PC-9 (cell line): Measurements from ENCODE around the gene NUP88. TPM values are rescaled to one million over a fixed set of nuclear protein-coding genes. Genes with fewer than 3 reads are reported as not detected.

Source experiments
- BruUV-seq: library from RNA; stranded (reverse); fragments of 400-500 nt; replicated peaks from 2 replicates; lab custom pipeline; 2021; lab: Mats Ljungman, UMichigan
- CTCF ChIA-PET: fragments of 300-600 bp; sonication (Branson Sonifier 250); formaldehyde crosslinking; loops from one replicate; lab custom pipeline; 2022; ENCODE audit warnings: antibody characterized with exemption; lab: Charles Lee
- POLR2A ChIA-PET: fragments of 300-600 bp; sonication (Branson Sonifier 250); formaldehyde crosslinking; loops from one replicate; lab custom pipeline; 2022; ENCODE audit warnings: antibody characterized with exemption; ENCODE audit not compliant: unreplicated experiment; lab: Charles Lee
- DNase-seq, 2 experiments: peaks; one replicate each; pipeline versions ENCODE4 v3.0.0 to v3.0.0-alpha.2; 2015 to 2022; ENCODE audit warnings: mixed read lengths in 1 of 2
- H2AFZ ChIP-seq: fragments of 200-600 bp; sonication (generic); 2 replicates; pipeline ENCODE4 v1.8.1; 2017; ENCODE audit warnings: antibody characterized with exemption
- H3F3A ChIP-seq: fragments of 200-600 bp; sonication (generic); 2 replicates; pipeline ENCODE4 v1.8.1; 2017; ENCODE audit warnings: antibody characterized with exemption, mild to moderate bottlenecking, low read depth; ENCODE audit not compliant: insufficient read depth
- H3K27ac ChIP-seq: fragments of 200-600 bp; sonication (generic); 2 replicates; pipeline ENCODE4 v1.6.1; 2016; ENCODE audit warnings: mixed run types
- H3K27me3 ChIP-seq: fragments of 200-600 bp; sonication (generic); 2 replicates; pipeline ENCODE4 v1.6.1; 2016; ENCODE audit warnings: low read depth, mixed run types; ENCODE audit not compliant: insufficient read depth
- H3K36me3 ChIP-seq: fragments of 200-600 bp; sonication (generic); 2 replicates; pipeline ENCODE4 v1.6.1; 2016; ENCODE audit warnings: low read depth, mixed run types
- H3K4me1 ChIP-seq: fragments of 200-600 bp; sonication (generic); replicated peaks from 2 replicates; pipeline ENCODE4 v1.6.1; 2016; ENCODE audit warnings: mixed run types; ENCODE audit not compliant: insufficient read depth
- H3K4me2 ChIP-seq: fragments of 200-600 bp; sonication (generic); 2 replicates; pipeline ENCODE4 v1.6.1; 2017; ENCODE audit warnings: mixed run types
- H3K4me3 ChIP-seq: fragments of 200-600 bp; sonication (generic); 2 replicates; pipeline ENCODE4 v1.6.1; 2016; ENCODE audit warnings: mixed run types
- H3K79me2 ChIP-seq: fragments of 200-600 bp; sonication (generic); 2 replicates; pipeline ENCODE4 v1.6.1; 2017; ENCODE audit warnings: low read depth, mixed run types
- H3K9me2 ChIP-seq: fragments of 200-600 bp; sonication (generic); 2 replicates; pipeline ENCODE4 v1.8.1; 2017; ENCODE audit warnings: mild to moderate bottlenecking; ENCODE audit not compliant: insufficient read depth
- H3K9me3 ChIP-seq: fragments of 200-600 bp; sonication (generic); 2 replicates; pipeline ENCODE4 v1.8.1; 2016; ENCODE audit warnings: low read depth; ENCODE audit not compliant: insufficient read depth
- H4K20me1 ChIP-seq: fragments of 200-600 bp; sonication (generic); 2 replicates; pipeline ENCODE4 v1.8.1; 2017; ENCODE audit not compliant: insufficient read depth
- EZH2 ChIP-seq: fragments of 200-600 bp; sonication (generic); IDR thresholded peaks from 2 replicates; pipeline ENCODE4 v1.8.0; 2017; ENCODE audit warnings: antibody characterized with exemption, low read depth
- intact Hi-C: fragments of 100-400 bp; cut with micrococcal nuclease; formaldehyde crosslinking; loops from one replicate; pipeline ENCODE4 v1.10.0; 2022; ENCODE audit not compliant: unreplicated experiment
- total RNA-seq: library from RNA; stranded (reverse); gene quantifications from 2 replicates; pipeline ENCODE4 v1.2.3, GENCODE V29; 2021
- TF ChIP-seq, protein P1 (sequence below): fragments of 200-600 bp; sonication (generic); conservative IDR thresholded peaks from 2 replicates; pipeline ENCODE4 v1.6.1; 2017; ENCODE audit warnings: mixed run types, antibody characterized with exemption, mild to moderate bottlenecking, moderate library complexity

The NUP88 gene
- total RNA-seq, 1 experiment from 2014 or later: 93.1 TPM

DNA sequence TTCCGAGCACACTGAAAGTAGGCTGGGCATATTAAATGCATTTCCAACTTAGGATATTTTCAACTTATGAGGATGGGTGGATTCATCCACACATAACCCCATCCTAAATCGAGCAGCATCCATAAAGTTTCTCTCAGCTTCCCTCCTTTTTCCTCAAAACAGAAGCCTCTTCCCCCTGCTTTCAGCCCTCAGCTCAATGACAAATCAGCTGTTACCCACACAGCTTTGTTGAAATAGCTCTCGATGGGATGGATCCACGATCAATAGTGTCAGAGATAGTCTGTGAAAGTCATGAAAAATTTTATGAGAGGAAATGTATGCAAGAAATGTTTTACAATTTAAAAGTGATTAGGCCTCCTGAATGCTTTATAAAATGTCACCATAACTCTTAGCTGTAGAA is 46.8 kb upstream of the NUP88 start:
- ChIA-PET CTCF (no interaction called here), POLR2A (no interaction called here)

DNA sequence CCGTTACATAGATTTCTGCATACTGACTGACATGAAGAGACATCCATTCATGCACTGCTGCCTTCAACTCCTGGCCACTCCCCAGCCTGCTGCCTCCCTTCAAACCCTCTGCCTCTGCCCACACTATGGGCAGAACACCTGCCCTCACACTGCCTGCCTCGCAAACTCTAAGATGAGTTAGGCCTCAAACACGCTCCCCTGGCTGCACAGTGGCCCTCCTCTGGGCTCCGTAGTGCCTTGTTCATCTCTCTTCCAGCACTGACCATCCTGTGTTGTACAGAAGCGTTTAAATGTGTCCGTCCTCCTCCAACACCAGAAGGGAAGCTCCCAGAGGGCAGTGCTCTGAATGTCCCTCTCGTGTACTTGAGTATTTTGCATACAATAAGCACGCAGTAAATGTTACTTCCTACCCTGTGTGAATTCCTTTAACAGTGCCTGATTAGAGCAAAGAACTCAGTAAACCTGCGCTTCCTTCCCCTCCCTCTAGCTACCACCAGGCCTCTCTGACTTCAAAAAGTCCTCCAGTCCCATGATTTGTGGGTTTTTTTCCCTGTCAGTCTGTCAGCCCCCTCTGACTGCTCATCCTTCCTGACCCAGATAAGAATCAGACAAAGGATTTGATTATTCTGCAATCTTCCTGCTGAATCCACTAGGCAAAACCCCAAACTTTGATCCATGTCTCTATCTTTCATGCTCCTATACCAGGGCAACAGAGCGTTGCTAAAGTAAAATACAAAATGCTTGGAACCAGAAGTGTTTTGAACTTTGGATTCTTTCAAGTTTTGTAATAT is 45.5 kb upstream of the NUP88 start:
- no peak for TF ChIP-seq EZH2
- TF ChIP-seq, protein P1, sequence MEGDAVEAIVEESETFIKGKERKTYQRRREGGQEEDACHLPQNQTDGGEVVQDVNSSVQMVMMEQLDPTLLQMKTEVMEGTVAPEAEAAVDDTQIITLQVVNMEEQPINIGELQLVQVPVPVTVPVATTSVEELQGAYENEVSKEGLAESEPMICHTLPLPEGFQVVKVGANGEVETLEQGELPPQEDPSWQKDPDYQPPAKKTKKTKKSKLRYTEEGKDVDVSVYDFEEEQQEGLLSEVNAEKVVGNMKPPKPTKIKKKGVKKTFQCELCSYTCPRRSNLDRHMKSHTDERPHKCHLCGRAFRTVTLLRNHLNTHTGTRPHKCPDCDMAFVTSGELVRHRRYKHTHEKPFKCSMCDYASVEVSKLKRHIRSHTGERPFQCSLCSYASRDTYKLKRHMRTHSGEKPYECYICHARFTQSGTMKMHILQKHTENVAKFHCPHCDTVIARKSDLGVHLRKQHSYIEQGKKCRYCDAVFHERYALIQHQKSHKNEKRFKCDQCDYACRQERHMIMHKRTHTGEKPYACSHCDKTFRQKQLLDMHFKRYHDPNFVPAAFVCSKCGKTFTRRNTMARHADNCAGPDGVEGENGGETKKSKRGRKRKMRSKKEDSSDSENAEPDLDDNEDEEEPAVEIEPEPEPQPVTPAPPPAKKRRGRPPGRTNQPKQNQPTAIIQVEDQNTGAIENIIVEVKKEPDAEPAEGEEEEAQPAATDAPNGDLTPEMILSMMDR: no peak
- no peak overlapping the region for H3K4me3 ChIP-seq
- peaks cover 67% of the 10 kb centered on the region for H3K79me2 ChIP-seq
- H3K4me2 ChIP-seq: no peak overlapping the region
- peaks cover 4% of the 10 kb centered on the region; the same call in 1 of the 2 replicates for H3F3A ChIP-seq
- peaks cover 43% of the 10 kb centered on the region; the same call in 1 of the 2 replicates for H4K20me1 ChIP-seq
- H3K36me3 ChIP-seq: peaks cover 11% of the 10 kb centered on the region; the same call in 1 of the 2 replicates
- no peak for DNase-seq
- peaks cover 18% of the 10 kb centered on the region for H3K4me1 ChIP-seq
- BruUV-seq: no TSS peak
- ChIA-PET POLR2A (no interaction called here), CTCF (no interaction called here)
- H3K27ac ChIP-seq: no peak overlapping the region
- H2AFZ ChIP-seq: no peak overlapping the region
- no peaks in the 10 kb centered on the region for H3K9me3 ChIP-seq
- no peaks in the 10 kb centered on the region for H3K27me3 ChIP-seq
- intact Hi-C loops: loop anchor here (5.0 kb wide), 1 partner anchor 43 kb away; the partner anchor contains the start of gene RPAIN
- H3K9me2 ChIP-seq: no peaks in the 10 kb centered on the region

More for the DNA sequence above, 46.8 kb upstream of the NUP88 start:
- no peak for DNase-seq
- intact Hi-C loops: loop anchor here (5.0 kb wide), 1 partner anchor 44 kb away; the partner anchor contains the start of gene RPAIN
- no peaks in the 10 kb centered on the region for H3K9me2 ChIP-seq
- H3K4me2 ChIP-seq: peak overlapping the region; percentile 94
- H3K9me3 ChIP-seq: no peaks in the 10 kb centered on the region
- peaks cover 43% of the 10 kb centered on the region; the same call in 1 of the 2 replicates for H4K20me1 ChIP-seq
- no peaks in the 10 kb centered on the region for H3K27me3 ChIP-seq
- peaks cover 67% of the 10 kb centered on the region for H3K79me2 ChIP-seq
- BruUV-seq: no TSS peak
- H3K4me1 ChIP-seq: peaks cover 18% of the 10 kb centered on the region
- H3K36me3 ChIP-seq: 0 out of 2 replicates have a peak, but pooled peaks cover 3% of the 10 kb centered on the region
- H2AFZ ChIP-seq: no peak overlapping the region
- peaks cover 7% of the 10 kb centered on the region for H3F3A ChIP-seq
- no peak overlapping the region for H3K27ac ChIP-seq
- TF ChIP-seq, protein P1: no peak
- TF ChIP-seq EZH2: no peak
- H3K4me3 ChIP-seq: peak overlapping the region; percentile 84; the same call in 1 of the 2 replicates

DNA sequence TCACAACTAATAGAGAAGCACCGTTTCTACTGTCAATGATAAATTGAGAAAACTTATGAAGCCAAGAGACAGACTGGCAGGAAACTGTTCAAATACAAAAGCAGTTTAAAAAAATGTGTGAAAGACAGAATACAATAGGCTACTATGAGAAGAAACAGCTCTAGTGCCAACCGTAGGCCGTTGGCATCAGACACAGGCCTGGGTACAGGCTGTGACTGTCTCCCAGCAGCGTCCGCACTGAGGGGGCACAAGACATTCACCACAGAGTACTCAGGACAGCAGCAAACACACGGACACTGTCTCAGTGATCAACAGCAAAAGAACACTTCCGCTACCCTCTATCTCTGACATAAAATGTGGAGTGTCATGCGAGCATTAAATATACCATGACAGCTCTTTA is 27.3 kb upstream of the NUP88 start:
- BruUV-seq: no TSS peak
- Histone ChIP-seq H3K9me3 (no peaks in the 10 kb centered on the region), H3K79me2 (no peaks in the 10 kb centered on the region), H3K4me1 (no peaks in the 10 kb centered on the region), H2AFZ (no peak overlapping the region), H3F3A (peaks cover 1% of the 10 kb centered on the region; the same call in 1 of the 2 replicates), H3K27ac (no peak overlapping the region), H3K27me3 (no peaks in the 10 kb centered on the region), H3K36me3 (peaks cover 11% of the 10 kb centered on the region; the same call in 1 of the 2 replicates), H3K9me2 (no peaks in the 10 kb centered on the region), H3K4me2 (no peak overlapping the region), H3K4me3 (no peak overlapping the region), H4K20me1 (0 out of 2 replicates have a peak, but pooled peaks cover 2% of the 10 kb centered on the region)
- TF ChIP-seq, protein P1: no peak
- no peak for TF ChIP-seq EZH2
- CTCF ChIA-PET: no interaction called here
- intact Hi-C loops: no loop called here
- no peak for DNase-seq
- POLR2A ChIA-PET: no interaction called here
